Spinal cord (tissue), 10 donors: ENCODE results near the gene HES3. TPM values are rescaled to one million over a fixed set of nuclear protein-coding genes. Genes with fewer than 3 reads are reported as not detected.

Source experiments
- DNase-seq, 6 donors: peaks; one replicate each; pipeline versions ENCODE4 v3.0.0 to v3.0.0-alpha.2; 2013 to 2015; ENCODE audit warnings: low spot score in 6 of 6, low read depth in 4 of 6
- H3K27ac ChIP-seq: one replicate; pipeline ENCODE4 v1.5.1; 2013; ENCODE audit warnings: low read depth, low read length, control low read depth
- H3K27me3 ChIP-seq: one replicate; pipeline ENCODE4 v1.6.1; 2013; ENCODE audit warnings: low read length; ENCODE audit not compliant: control insufficient read depth, insufficient read depth
- H3K36me3 ChIP-seq: one replicate; pipeline ENCODE4 v1.6.1; 2013; ENCODE audit warnings: low read length; ENCODE audit not compliant: control insufficient read depth, insufficient read depth
- H3K4me1 ChIP-seq: one replicate; pipeline ENCODE4 v1.6.1; 2013; ENCODE audit warnings: low read length; ENCODE audit not compliant: control insufficient read depth, insufficient read depth
- H3K4me3 ChIP-seq: one replicate; pipeline ENCODE4 v1.5.1; 2013; ENCODE audit warnings: low read depth, low read length, control low read depth
- H3K9me3 ChIP-seq: one replicate; pipeline ENCODE4 v1.6.1; 2013; ENCODE audit warnings: low read length; ENCODE audit not compliant: control insufficient read depth, insufficient read depth
- WGBS: methylation state at CpG from one replicate; pipeline ENCODE4 v1.1.5; 2013; ENCODE audit warnings: missing lambda C conversion rate; ENCODE audit not compliant: insufficient coverage; 5-methylcytosine and 5-hydroxymethylcytosine counted together
- polyA plus RNA-seq, 2 donors: library from polyadenylated mRNA; unstranded; fragments of 120-200 nt; gene quantifications; one replicate each; pipeline ENCODE4 v1.2.1, GENCODE V29; 2013; ENCODE audit not compliant: insufficient read length in 2 of 2
- total RNA-seq, 2 donors: library from RNA; depleted of rRNA in 1 of 2; stranded (reverse); fragments of 120-200 nt in 1 of 2; fragments of >200 nt in 1 of 2; gene quantifications; one replicate each; pipeline versions ENCODE4 v1.2.3 to v1.2.4, GENCODE V29; 2013 to 2014
- donor health status: healthy.

The HES3 gene
- total and polyA plus RNA-seq, 4 donors: 1.8 to 3.2 TPM; not detected in 2

GRCh38 chr1:6207075-6207885 is 36.7 kb upstream of the HES3 start:
- DNase-seq: no peak
- Histone ChIP-seq H3K4me1 (peaks cover 46% of the 10 kb centered on the region), H3K4me3 (no peak overlapping the region), H3K27ac (no peak overlapping the region), H3K27me3 (peaks cover 37% of the 10 kb centered on the region), H3K9me3 (no peaks in the 10 kb centered on the region), H3K36me3 (peaks cover 25% of the 10 kb centered on the region)
- 68% methylated on average over 19 of the region's 19 CpGs for WGBS

DNA sequence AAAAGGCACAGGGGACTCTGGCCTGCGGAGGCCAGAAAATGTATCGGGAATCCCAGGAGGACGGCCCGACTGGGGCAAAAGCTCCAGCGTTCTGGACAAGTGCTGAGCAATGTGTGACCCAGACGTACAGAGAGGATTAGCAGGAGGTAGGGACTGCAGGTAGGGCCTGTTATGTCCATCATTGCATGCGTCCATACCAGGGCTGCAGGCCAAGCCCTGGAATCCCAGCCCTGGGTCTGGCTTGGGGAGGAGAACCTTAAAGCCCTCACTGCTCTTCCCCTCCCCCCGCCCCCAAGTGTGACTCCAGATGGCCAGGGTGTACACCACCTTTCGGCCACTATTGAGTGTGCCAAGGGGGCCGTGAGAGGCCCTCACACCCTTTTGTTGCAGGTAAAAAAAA is 36.1 kb upstream of the HES3 start:
- peaks cover 46% of the 10 kb centered on the region for H3K4me1 ChIP-seq
- no peak for DNase-seq
- no peaks in the 10 kb centered on the region for H3K9me3 ChIP-seq
- H3K27me3 ChIP-seq: peaks cover 37% of the 10 kb centered on the region
- WGBS: 67% methylated on average over 6 of the region's 10 CpGs
- no peak overlapping the region for H3K27ac ChIP-seq
- H3K4me3 ChIP-seq: no peak overlapping the region
- H3K36me3 ChIP-seq: peaks cover 32% of the 10 kb centered on the region

- WGBS: under 1% methylated on average over 99 of the region's 99 CpGs
- H3K4me1 ChIP-seq: peaks cover 46% of the 10 kb centered on the region
- H3K36me3 ChIP-seq: peaks cover 39% of the 10 kb centered on the region
- H3K27ac ChIP-seq: no peak overlapping the region
- no peaks in the 10 kb centered on the region for H3K9me3 ChIP-seq
- peak in 3 of 6 donors; percentile 55 to 89 (median 84) for DNase-seq
- H3K4me3 ChIP-seq: peak overlapping the region; percentile 22
- peaks cover 37% of the 10 kb centered on the region for H3K27me3 ChIP-seq
Observed at GRCh38 chr1:6208723-6209660, 35.0 kb upstream of the HES3 start.

- WGBS: 74% methylated on average over 14 of the region's 17 CpGs
- H3K4me1 ChIP-seq: peaks cover 43% of the 10 kb centered on the region
- no peak overlapping the region for H3K27ac ChIP-seq
- peak in 1 of 6 donors; percentile 5 for DNase-seq
- peaks cover 34% of the 10 kb centered on the region for H3K27me3 ChIP-seq
- H3K9me3 ChIP-seq: no peaks in the 10 kb centered on the region
- H3K36me3 ChIP-seq: peaks cover 41% of the 10 kb centered on the region
- H3K4me3 ChIP-seq: peak overlapping the region; percentile 22
Observed at GRCh38 chr1:6209661-6210580, 34.1 kb upstream of the HES3 start.

DNA sequence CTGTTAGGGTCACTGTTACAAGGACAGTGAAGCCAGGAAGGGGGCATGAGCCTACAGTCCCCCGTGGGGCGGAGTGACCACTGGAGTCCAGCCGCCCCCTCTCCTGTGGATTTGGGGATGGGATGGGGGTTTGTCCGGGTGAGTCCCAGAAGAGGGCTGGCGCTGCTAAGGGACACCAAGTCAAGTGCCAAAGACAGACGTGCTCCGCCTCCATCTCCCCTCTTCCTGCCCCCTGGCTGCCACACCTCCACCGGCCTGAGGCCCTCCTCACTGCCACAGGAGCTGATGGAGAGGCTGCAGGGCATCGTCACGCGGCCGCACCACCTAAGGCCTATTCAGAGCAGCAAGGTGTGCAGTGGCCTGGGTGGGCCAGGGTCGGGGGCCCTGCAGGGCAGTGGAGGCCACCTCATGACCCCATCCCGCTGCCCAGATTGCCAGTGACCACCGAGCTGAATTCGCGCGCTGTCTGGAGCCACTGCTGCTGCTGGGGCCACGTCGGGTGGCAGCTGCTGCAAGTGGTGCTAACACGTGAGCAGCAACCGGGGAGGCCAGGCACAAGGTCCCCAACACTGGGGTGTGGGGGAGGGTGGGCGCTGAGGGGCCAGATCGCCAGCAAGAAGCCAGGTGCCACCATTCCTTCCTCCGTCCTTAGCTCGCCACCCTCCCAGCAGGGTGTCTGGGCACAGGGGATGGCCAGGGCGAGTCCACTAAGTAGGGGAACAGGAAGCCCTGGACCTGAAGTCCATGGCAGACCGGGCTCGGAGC is 33.2 kb upstream of the HES3 start:
- no peak overlapping the region for H3K4me3 ChIP-seq
- no peak for DNase-seq
- H3K4me1 ChIP-seq: peaks cover 35% of the 10 kb centered on the region
- 90% methylated on average over 24 of the region's 29 CpGs for WGBS
- H3K27ac ChIP-seq: no peak overlapping the region
- peaks cover 29% of the 10 kb centered on the region for H3K27me3 ChIP-seq
- H3K9me3 ChIP-seq: no peaks in the 10 kb centered on the region
- peaks cover 45% of the 10 kb centered on the region for H3K36me3 ChIP-seq

DNA sequence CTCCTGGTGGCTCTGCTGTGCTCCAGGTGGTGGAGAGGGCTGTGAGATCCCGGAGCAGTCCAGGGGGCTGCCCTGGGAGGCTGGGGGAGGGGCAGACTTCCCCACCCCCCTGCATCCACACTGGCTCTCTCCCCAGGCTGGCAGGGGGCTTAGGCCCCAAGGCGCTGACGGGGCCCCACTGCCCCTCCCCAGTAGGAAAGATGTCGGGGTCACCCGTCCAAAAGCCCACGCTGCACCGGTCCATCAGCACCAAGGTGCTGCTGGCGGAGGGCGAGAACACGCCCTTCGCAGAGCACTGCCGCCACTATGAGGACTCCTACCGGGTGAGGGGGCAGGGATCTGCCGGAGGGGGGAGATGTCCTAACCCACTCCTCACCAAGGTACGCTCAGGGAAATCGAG is 32.2 kb upstream of the HES3 start:
- 89% methylated on average over 13 of the region's 16 CpGs for WGBS
- H3K27me3 ChIP-seq: peaks cover 19% of the 10 kb centered on the region

GRCh38 chr1:6212193-6212959 is 31.6 kb upstream of the HES3 start:
- WGBS: 91% methylated on average over 12 of the region's 20 CpGs
- no peak overlapping the region for H3K27ac ChIP-seq
- DNase-seq: no peak
- H3K27me3 ChIP-seq: peaks cover 13% of the 10 kb centered on the region
- H3K4me3 ChIP-seq: no peak overlapping the region
- peaks cover 24% of the 10 kb centered on the region for H3K4me1 ChIP-seq
- H3K9me3 ChIP-seq: no peaks in the 10 kb centered on the region
- peaks cover 50% of the 10 kb centered on the region for H3K36me3 ChIP-seq

More for the DNA sequence above, 32.2 kb upstream of the HES3 start:
- H3K36me3 ChIP-seq: peaks cover 50% of the 10 kb centered on the region
- no peaks in the 10 kb centered on the region for H3K9me3 ChIP-seq
- H3K4me3 ChIP-seq: no peak overlapping the region
- DNase-seq: no peak
- H3K4me1 ChIP-seq: peaks cover 25% of the 10 kb centered on the region
- no peak overlapping the region for H3K27ac ChIP-seq

- H3K4me1 ChIP-seq: no peaks in the 10 kb centered on the region
- peak in 1 of 6 donors; percentile 50 for DNase-seq
- no peak overlapping the region for H3K27ac ChIP-seq
- H3K9me3 ChIP-seq: no peaks in the 10 kb centered on the region
- 86% methylated on average over 14 of the region's 16 CpGs for WGBS
- H3K27me3 ChIP-seq: no peaks in the 10 kb centered on the region
- H3K36me3 ChIP-seq: peaks cover 49% of the 10 kb centered on the region
- H3K4me3 ChIP-seq: no peak overlapping the region
Observed at GRCh38 chr1:6218375-6219164, 25.4 kb upstream of the HES3 start.
